Measurements from ENCODE around the gene ANKRD39.
"Not testable (repeated sequence)": the region's sequence is repeated elsewhere in the genome, so short reads cannot be mapped to it uniquely, and the experiment has no call there.

Gene ANKRD39

GRCh38 chr2:96857667-96858372, at the start of gene ANKRD39:
TSS of gene ANKRD39 (minus strand) at chr2:96858016. CDS start at chr2:96857987, 29 bp downstream.
- peak; percentile 99 for DNase-seq

GRCh38 chr2:96906729-96907114, 48.9 kb upstream of the ANKRD39 start:
- DNase-seq = no peak

GRCh38 chr2:96903815-96904214, 46.0 kb upstream of the ANKRD39 start:
- DNase-seq = no peak

- DNase-seq = no peak
These were observed 45.5 kb upstream of the ANKRD39 start for GRCh38 chr2:96903318-96903717.

- DNase-seq = no peak
These were observed 42.4 kb upstream of the ANKRD39 start for GRCh38 chr2:96900237-96900636.

- DNase-seq = no peak
These were observed 41.6 kb upstream of the ANKRD39 start for GRCh38 chr2:96899413-96899741.

GRCh38 chr2:96898641-96899412, 41.0 kb upstream of the ANKRD39 start:
- no peak for DNase-seq

GRCh38 chr2:96898135-96898505, 40.3 kb upstream of the ANKRD39 start:
- DNase-seq = no peak

GRCh38 chr2:96897491-96898134, 39.8 kb upstream of the ANKRD39 start:
- DNase-seq = no peak

GRCh38 chr2:96895746-96896651, 38.2 kb upstream of the ANKRD39 start:
- DNase-seq = no peak

GRCh38 chr2:96895032-96895745, 37.4 kb upstream of the ANKRD39 start:
- DNase-seq = no peak

- no peak for DNase-seq
These were observed 36.3 kb upstream of the ANKRD39 start for GRCh38 chr2:96894151-96894531.

- no peak for DNase-seq
These were observed 35.7 kb upstream of the ANKRD39 start for GRCh38 chr2:96893289-96894150.

- no peak for DNase-seq
These were observed 33.9 kb upstream of the ANKRD39 start for GRCh38 chr2:96891591-96892333.

- DNase-seq = no peak
These were observed 33.0 kb upstream of the ANKRD39 start for GRCh38 chr2:96890726-96891385.

GRCh38 chr2:96890252-96890651, 32.4 kb upstream of the ANKRD39 start:
- DNase-seq = no peak

GRCh38 chr2:96889502-96889901, 31.7 kb upstream of the ANKRD39 start:
- not testable (repeated sequence) for DNase-seq

- DNase-seq = no peak
These were observed 30.5 kb upstream of the ANKRD39 start for GRCh38 chr2:96888072-96889011.

GRCh38 chr2:96887493-96888012, 29.7 kb upstream of the ANKRD39 start:
- no peak for DNase-seq
